Measurements from ENCODE around the gene ABHD15. TPM values are rescaled to one million over a fixed set of nuclear protein-coding genes. Genes with fewer than 3 reads are reported as not detected.
A peak's percentile ranks its signal among the peaks of the same experiment; 100 is the strongest.

Gene ABHD15
- total and polyA plus RNA-seq, 9 of the 15 experiments (the other 6 are each of a cell fraction or from before 2014, with no cell fraction given) = 0.85 to 4.2 (median 2.1) TPM

GRCh38 chr17:29557085-29557738 is 9.6 kb downstream of the ABHD15 start (continued):
- TF ChIP-seq MLLT1 (IDR thresholded peaks at IDR 0.05) (peak in 1 of 2 experiments; percentile 96; a peak in 2 of 4 replicates), EWSR1 (IDR thresholded peaks at IDR 0.05; ENCODE audit: borderline replicate concordance, low read depth, partially characterized antibody) (no peak), ATF1 (CRISPR knock-in tag; IDR thresholded peaks at IDR 0.05) (no peak), ATF1 (tag; IDR thresholded peaks at IDR 0.05) (peak; percentile 32; the same call in 1 of the 2 replicates), HINFP (tag; conservative IDR thresholded peaks at IDR 0.05; ENCODE audit: low read depth) (no peak), ADNP (tag; IDR thresholded peaks at IDR 0.05) (no peak), MXI1 (IDR thresholded peaks at IDR 0.05; ENCODE audit: low read depth, low read length) (no peak), ELK3 (CRISPR knock-in tag; IDR thresholded peaks at IDR 0.05) (no peak), ZNF316 (IDR thresholded peaks at IDR 0.05) (peak; percentile 70; the same call in 1 of the 2 replicates), ZNF639 (CRISPR knock-in tag; conservative IDR thresholded peaks at IDR 0.05 in 1 of 2, IDR thresholded peaks at IDR 0.05 in 1 of 2) (no peak; a peak in 1 of 4 replicates), CBFA2T3 (IDR thresholded peaks at IDR 0.05) (peak; percentile 94), EGR1 (conservative IDR thresholded peaks at IDR 0.05) (no peak), RFX7 (CRISPR knock-in tag; IDR thresholded peaks at IDR 0.05) (no peak), TBL1XR1 (IDR thresholded peaks at IDR 0.05; ENCODE audit: low read length in 2 of 2) (no peak; a peak in 1 of 4 replicates), RCOR1 (IDR thresholded peaks at IDR 0.05; ENCODE audit: borderline replicate concordance in 1 of 2, low read depth in 2 of 2, low read length in 2 of 2) (peak in 1 of 2 experiments; percentile 97; a peak in 2 of 4 replicates), GATAD2A (IDR thresholded peaks at IDR 0.05) (no peak), KHSRP (IDR thresholded peaks at IDR 0.05) (peak; percentile 47; the same call in 1 of the 2 replicates), ZNF79 (CRISPR knock-in tag; IDR thresholded peaks at IDR 0.05; ENCODE audit: low read depth) (no peak), MCM5 (IDR thresholded peaks at IDR 0.05; ENCODE audit: low read depth) (no peak)
